Measurements from ENCODE around the gene LDLRAD2. TPM values are rescaled to one million over a fixed set of nuclear protein-coding genes. Genes with fewer than 3 reads are reported as not detected.

The LDLRAD2 gene
- total RNA-seq, 1 experiment from 2014 or later = not detected

DNA sequence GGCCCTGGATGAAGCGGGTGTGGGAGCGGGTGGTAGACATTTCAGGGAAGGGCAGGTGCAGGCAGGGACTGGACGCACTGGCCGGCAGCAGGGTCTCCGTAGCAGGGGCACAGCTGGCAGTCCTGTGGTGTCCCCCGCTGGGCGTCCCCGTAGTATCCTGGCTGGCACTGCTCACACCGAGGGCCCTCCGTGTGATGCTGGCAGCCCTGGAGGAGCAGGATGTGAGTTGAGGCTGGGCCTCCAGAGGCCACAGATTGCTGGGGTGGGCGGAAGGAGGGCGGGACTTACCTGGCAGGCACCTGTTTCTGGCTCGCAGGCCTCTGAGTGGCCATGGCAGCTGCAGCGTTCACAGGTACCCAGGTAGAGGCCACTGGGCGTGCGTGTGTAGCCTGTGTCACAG, 62.3 kb downstream of the LDLRAD2 start (continued):
- no peak for TF ChIP-seq SP1 (IDR thresholded peaks at IDR 0.05; ENCODE audit: low read depth)

Other genes with a start within 250 kb of the LDLRAD2 start
- 13.4 TPM for gene RAP1GAP, start 142.9 kb upstream of the LDLRAD2 start, total RNA-seq (2021; ENCODE audit: unreplicated experiment)
- 54.8 TPM for gene USP48, start 29.1 kb upstream of the LDLRAD2 start, total RNA-seq (2021; ENCODE audit: unreplicated experiment)
- 55.7 TPM for gene HSPG2, start 125.0 kb downstream of the LDLRAD2 start, total RNA-seq (2021; ENCODE audit: unreplicated experiment)
- 5.3 TPM for gene CELA3B, start 164.8 kb downstream of the LDLRAD2 start, total RNA-seq (2021; ENCODE audit: unreplicated experiment)
- gene CELA3A, start 189.4 kb downstream of the LDLRAD2 start, total RNA-seq (2021; ENCODE audit: unreplicated experiment) = 9.0 TPM
- 217 TPM for gene CDC42, start 240.4 kb downstream of the LDLRAD2 start, total RNA-seq (2021; ENCODE audit: unreplicated experiment)

All from HCT116 (cell line).